ENCODE data around the gene LYPD6B. TPM values are rescaled to one million over a fixed set of nuclear protein-coding genes. Genes with fewer than 3 reads are reported as not detected.

The LYPD6B gene
- total RNA-seq, 1 donor from 2014 or later: 13.5 TPM

DNA sequence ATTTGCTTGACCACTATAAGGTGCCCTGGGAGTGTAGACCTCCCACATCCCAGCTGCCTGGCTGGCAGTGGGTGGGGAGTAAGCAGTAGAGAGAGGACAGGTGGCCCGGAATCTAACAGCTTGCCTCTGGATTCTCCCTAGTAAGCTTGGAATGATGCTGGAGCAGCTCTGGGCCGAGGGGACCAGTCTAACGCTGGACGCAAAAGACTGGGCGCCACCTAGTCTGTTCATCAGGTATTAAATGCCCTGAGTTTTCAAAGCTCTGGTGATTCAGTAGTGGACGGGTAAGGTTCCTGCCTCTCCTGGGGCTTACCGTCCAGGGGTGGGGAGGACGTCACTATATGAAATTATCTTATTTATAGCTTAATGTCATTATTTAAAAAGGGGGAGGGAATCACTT, 648 bp upstream of the LYPD6B start:
- Mint-ChIP-seq H3K9me3 (ENCODE audit: unreplicated experiment) (no peaks in the 10 kb centered on the region), H3K4me1 (ENCODE audit: unreplicated experiment) (peaks cover 19% of the 10 kb centered on the region), H3K27me3 (ENCODE audit: unreplicated experiment) (no peaks in the 10 kb centered on the region), H3K4me3 (ENCODE audit: unreplicated experiment) (peak overlapping the region; percentile 73), H3K27ac (ENCODE audit: unreplicated experiment) (peak overlapping the region; percentile 41), H3K36me3 (ENCODE audit: unreplicated experiment) (no peaks in the 10 kb centered on the region)
- no peak for DNase-seq (ENCODE audit: extremely low spot score, unreplicated experiment)
- TF ChIP-seq, protein P1, sequence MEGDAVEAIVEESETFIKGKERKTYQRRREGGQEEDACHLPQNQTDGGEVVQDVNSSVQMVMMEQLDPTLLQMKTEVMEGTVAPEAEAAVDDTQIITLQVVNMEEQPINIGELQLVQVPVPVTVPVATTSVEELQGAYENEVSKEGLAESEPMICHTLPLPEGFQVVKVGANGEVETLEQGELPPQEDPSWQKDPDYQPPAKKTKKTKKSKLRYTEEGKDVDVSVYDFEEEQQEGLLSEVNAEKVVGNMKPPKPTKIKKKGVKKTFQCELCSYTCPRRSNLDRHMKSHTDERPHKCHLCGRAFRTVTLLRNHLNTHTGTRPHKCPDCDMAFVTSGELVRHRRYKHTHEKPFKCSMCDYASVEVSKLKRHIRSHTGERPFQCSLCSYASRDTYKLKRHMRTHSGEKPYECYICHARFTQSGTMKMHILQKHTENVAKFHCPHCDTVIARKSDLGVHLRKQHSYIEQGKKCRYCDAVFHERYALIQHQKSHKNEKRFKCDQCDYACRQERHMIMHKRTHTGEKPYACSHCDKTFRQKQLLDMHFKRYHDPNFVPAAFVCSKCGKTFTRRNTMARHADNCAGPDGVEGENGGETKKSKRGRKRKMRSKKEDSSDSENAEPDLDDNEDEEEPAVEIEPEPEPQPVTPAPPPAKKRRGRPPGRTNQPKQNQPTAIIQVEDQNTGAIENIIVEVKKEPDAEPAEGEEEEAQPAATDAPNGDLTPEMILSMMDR (IDR thresholded peaks at IDR 0.05): no peak

DNA sequence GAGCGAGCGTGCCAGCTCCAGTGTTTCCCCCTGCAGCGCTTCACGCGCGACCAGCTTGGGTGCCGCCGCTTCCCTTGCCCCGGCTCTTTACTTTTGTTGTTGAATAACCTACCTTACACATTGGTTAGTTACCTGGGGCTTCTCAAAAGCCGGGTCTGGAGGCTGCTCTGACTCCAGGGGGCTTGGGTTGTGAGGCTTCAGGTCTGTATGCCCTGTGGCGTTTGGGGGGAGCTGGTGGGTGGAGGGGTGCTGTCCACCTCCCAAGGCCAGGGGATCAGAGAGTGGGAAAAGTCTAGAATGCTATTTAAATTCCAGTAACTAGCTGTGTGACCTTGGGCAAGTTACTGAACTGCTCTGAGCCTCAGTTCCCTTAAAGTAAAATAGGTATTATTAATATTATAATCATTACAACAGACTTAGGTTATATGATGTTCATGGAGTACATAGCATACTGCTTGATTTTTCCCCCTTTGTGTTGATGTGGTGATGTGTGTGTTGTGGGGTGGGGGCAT, 770 bp downstream of the LYPD6B start:
- Mint-ChIP-seq H3K9me3 (ENCODE audit: unreplicated experiment) (no peaks in the 10 kb centered on the region), H3K27me3 (ENCODE audit: unreplicated experiment) (no peaks in the 10 kb centered on the region), H3K36me3 (ENCODE audit: unreplicated experiment) (peaks cover 1% of the 10 kb centered on the region), H3K4me3 (ENCODE audit: unreplicated experiment) (peak overlapping the region; percentile 75), H3K27ac (ENCODE audit: unreplicated experiment) (no peak overlapping the region), H3K4me1 (ENCODE audit: unreplicated experiment) (peaks cover 21% of the 10 kb centered on the region)
- TF ChIP-seq, protein P1 (IDR thresholded peaks at IDR 0.05): no peak
- DNase-seq (ENCODE audit: extremely low spot score, unreplicated experiment): no peak

DNA sequence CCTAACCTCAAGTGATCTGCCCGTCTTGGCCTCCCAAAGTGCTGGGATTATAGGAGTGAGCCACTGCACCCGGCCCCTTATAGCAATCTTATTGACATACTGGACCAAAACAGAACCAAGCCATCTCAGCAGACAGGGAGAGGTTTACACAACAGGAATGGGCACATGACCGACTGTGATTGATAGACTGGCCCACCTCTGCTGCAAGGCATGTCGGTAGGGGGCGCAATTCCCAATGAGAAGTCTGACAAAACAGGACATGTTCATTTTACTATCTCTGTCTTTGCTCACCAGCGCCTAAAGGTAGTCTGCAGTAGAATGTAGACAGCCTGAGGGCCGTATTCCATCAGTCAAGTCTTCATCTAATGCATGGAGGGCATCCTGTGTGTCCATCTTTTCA, 2.0 kb downstream of the LYPD6B start:
- Mint-ChIP-seq H3K36me3 (ENCODE audit: unreplicated experiment) (peaks cover 7% of the 10 kb centered on the region), H3K9me3 (ENCODE audit: unreplicated experiment) (peaks cover 10% of the 10 kb centered on the region), H3K27me3 (ENCODE audit: unreplicated experiment) (no peaks in the 10 kb centered on the region), H3K4me3 (ENCODE audit: unreplicated experiment) (no peak overlapping the region), H3K27ac (ENCODE audit: unreplicated experiment) (no peak overlapping the region), H3K4me1 (ENCODE audit: unreplicated experiment) (peaks cover 21% of the 10 kb centered on the region)
- TF ChIP-seq, protein P1 (IDR thresholded peaks at IDR 0.05): peak; percentile 55
- DNase-seq (ENCODE audit: extremely low spot score, unreplicated experiment): no peak

DNA sequence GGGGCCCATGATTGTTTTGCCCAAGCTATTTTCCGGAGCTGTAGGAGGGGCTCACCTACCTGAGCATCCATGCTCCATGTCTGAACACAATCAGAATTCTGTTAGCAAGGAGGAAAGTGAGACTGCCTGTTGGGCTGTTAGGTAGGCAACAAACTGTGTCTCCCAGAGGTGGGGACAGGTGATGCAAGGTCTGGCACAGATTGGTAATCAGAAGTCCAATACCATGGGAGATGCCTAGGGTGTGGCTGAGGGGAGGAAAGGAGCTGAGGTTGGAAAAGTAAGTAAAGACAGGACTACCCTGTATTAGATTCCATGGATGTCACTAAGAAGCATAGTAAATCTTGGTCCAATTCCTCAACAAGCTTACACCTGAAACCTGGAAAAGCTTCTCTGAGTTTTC, 3.0 kb downstream of the LYPD6B start:
- H3K27ac Mint-ChIP-seq (ENCODE audit: unreplicated experiment): no peak overlapping the region
- TF ChIP-seq, protein P1 (IDR thresholded peaks at IDR 0.05): no peak
- no peak for DNase-seq (ENCODE audit: extremely low spot score, unreplicated experiment)
- peaks cover 21% of the 10 kb centered on the region for H3K4me1 Mint-ChIP-seq (ENCODE audit: unreplicated experiment)
- peaks cover 20% of the 10 kb centered on the region for H3K9me3 Mint-ChIP-seq (ENCODE audit: unreplicated experiment)
- peaks cover 11% of the 10 kb centered on the region for H3K36me3 Mint-ChIP-seq (ENCODE audit: unreplicated experiment)
- H3K27me3 Mint-ChIP-seq (ENCODE audit: unreplicated experiment): no peaks in the 10 kb centered on the region
- no peak overlapping the region for H3K4me3 Mint-ChIP-seq (ENCODE audit: unreplicated experiment)

DNA sequence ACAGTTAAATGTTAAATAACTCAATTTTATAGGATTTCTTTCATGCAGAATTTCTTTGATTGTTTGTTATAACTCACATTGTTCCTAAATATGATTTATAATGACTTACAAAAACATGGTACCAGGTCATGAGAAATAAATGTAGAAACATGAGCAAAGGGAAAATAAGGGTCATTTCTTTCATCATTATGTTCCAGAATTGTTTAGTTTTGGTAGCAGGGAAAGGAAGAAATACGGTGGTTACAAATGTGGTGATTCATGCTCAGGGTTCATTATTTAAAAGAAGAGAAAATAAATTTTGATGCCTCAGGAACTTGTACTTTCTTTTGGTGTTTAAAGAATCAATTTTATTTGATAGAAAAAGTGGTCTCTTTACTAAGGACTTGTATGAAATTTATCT, 4.4 kb downstream of the LYPD6B start:
- H3K36me3 Mint-ChIP-seq (ENCODE audit: unreplicated experiment): peaks cover 17% of the 10 kb centered on the region
- no peak overlapping the region for H3K27ac Mint-ChIP-seq (ENCODE audit: unreplicated experiment)
- H3K9me3 Mint-ChIP-seq (ENCODE audit: unreplicated experiment): peaks cover 20% of the 10 kb centered on the region
- TF ChIP-seq, protein P1 (IDR thresholded peaks at IDR 0.05): no peak
- H3K4me1 Mint-ChIP-seq (ENCODE audit: unreplicated experiment): peaks cover 19% of the 10 kb centered on the region
- H3K27me3 Mint-ChIP-seq (ENCODE audit: unreplicated experiment): no peaks in the 10 kb centered on the region
- no peak overlapping the region for H3K4me3 Mint-ChIP-seq (ENCODE audit: unreplicated experiment)
- no peak for DNase-seq (ENCODE audit: extremely low spot score, unreplicated experiment)
